DND-41 (cell line): ENCODE measurements around the gene STK24.

Experiments
- EZH2 ChIP-seq: IDR thresholded peaks from 3 replicates; pipeline ENCODE4 v1.6.1; 2012; ENCODE audit warnings: borderline replicate concordance, low read depth, mild to moderate bottlenecking, moderate library complexity, low read length, inconsistent platforms; ENCODE audit not compliant: severe bottlenecking
- TF ChIP-seq, protein P1 (sequence below): IDR thresholded peaks from 2 replicates; pipeline ENCODE4 v1.5.1; 2012; ENCODE audit warnings: borderline replicate concordance, low read length, moderate library complexity, mild to moderate bottlenecking; ENCODE audit not compliant: poor library complexity, severe bottlenecking; ENCODE audit errors: extremely low read depth

GRCh38 chr13:98504371-98504963 is 72.4 kb downstream of the STK24 start:
- TF ChIP-seq, protein P1, sequence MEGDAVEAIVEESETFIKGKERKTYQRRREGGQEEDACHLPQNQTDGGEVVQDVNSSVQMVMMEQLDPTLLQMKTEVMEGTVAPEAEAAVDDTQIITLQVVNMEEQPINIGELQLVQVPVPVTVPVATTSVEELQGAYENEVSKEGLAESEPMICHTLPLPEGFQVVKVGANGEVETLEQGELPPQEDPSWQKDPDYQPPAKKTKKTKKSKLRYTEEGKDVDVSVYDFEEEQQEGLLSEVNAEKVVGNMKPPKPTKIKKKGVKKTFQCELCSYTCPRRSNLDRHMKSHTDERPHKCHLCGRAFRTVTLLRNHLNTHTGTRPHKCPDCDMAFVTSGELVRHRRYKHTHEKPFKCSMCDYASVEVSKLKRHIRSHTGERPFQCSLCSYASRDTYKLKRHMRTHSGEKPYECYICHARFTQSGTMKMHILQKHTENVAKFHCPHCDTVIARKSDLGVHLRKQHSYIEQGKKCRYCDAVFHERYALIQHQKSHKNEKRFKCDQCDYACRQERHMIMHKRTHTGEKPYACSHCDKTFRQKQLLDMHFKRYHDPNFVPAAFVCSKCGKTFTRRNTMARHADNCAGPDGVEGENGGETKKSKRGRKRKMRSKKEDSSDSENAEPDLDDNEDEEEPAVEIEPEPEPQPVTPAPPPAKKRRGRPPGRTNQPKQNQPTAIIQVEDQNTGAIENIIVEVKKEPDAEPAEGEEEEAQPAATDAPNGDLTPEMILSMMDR: no peak
- TF ChIP-seq EZH2: no peak
